HL-60/S4 (cell line): ENCODE data around the gene ZDHHC22.

Experiments used
- in situ Hi-C: fragments of 300-500 bp; cut with MboI; formaldehyde crosslinking; loops from 2 replicates; pipeline ENCODE4 v1.14.3; 2022; ENCODE audit warnings: low sequenced_read_pairs

Gene ZDHHC22

DNA sequence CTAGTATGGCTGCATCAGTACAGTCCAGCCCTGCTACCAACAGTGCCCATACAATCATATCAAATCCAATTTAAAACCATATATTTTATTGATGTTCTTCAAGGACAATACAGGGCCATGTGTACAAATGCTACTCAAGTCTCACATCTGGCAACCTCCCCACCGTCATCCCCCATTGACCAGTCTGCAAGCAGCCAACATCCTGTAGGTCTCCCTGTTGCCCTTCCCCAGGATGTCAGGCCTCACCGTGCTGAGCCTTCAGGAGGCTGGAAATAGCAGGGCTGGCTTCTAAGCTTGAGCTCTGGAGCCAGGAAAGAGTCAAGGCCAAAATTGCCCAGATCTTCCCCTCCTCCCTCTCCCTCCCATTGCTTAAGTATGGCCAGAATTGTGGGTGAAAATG, 10.4 kb downstream of the ZDHHC22 start:
- in situ Hi-C loops = no loop called here

DNA sequence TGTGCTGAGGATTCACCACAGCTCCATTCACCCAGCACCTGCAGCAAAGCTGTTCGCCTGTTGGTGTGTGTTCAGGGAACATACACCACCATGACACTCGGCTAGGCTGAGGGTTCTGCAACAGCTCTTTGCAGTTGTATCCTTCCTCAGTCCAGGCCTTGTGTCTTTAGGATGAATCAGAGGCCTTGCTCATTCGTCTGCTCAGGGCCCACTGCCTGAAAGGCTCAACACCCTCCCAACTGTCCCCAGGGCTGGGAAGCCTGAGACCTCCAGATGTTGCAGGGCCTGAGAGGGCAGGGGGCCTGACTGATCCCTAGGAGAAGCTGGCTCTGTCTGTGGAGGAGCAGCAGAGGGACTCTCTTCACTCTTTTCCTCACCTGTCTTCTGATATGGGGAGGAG, 11.2 kb downstream of the ZDHHC22 start:
- in situ Hi-C loops = no loop called here

GRCh38 chr14:77128414-77128891, 13.1 kb downstream of the ZDHHC22 start:
- in situ Hi-C loops = no loop called here

DNA sequence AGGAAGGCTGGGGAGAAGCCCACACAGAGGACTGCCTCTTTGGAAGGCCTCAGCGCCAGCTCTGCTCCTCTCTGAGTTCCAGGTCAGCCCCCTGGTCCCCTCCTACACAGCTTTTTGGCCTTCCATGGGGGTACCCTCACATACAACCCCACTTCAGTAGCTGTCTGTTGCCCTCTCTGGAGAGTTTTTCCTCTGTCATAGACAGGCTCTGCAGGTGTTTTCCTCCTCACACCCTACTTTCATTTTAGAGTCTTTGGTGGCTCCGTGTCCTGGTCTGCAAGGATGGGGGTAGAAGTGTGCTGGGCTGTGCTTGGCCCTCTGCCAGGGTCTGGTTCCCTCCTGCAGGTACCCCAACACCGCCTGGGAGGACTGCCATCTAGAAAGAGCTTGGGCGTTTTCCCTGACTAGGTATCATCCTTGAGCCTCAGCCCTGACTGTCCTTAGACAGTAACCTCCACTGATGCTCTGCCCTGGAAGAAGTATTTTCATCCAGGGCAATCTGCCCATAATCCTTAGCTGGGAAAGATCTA, 15.1 kb downstream of the ZDHHC22 start:
- in situ Hi-C loops = no loop called here

DNA sequence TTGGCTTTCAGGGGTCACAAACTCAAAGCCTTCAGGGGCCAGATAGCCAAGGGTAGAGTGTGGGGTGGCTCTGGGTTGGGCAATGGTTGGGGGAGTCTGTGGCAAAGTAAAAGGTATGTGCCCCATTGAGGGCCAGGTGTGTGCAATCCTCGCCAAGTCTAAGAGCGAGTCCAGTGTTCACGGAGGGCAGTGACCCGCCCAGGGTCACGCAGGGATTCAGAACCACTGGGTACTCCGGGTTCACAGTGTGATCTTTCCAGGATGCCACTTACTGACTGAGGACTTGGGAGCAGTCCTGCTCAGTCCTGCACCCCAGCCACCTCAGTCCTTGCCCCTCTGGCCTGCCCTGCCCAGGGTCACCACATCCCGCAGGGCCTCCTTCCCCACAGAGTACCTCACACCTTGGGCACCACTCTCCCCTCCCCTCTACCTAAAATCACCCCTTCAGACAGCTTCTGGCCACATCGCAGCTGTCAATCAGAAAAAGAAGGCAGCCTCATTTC, 15.7 kb downstream of the ZDHHC22 start:
- in situ Hi-C loops = no loop called here

DNA sequence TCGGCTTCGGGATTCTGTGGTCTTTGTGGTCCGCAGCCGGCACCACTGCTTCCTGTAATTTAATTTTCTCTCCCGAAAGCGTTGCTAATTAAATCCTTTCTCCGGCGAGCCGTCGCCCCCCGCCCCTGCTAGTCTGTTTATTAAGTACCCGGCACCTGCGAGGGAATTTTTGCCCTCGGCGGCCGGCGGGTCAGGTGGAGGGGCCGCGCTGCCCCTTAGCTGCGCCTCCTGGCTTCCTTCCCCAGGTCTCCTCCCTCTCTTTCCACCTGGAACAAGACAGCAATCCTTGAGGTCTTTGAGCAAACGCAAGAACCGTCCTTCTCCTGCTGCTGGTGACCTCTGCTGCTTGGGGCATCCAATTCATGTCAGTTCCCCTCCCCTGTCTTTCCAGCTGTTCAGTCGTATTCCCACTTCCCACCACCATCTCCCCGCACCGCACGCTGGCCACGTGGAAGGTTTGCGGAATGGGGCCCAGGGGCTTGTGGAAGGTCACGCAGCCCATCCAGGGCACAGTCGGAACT, 16.2 kb downstream of the ZDHHC22 start:
- in situ Hi-C loops = no loop called here

DNA sequence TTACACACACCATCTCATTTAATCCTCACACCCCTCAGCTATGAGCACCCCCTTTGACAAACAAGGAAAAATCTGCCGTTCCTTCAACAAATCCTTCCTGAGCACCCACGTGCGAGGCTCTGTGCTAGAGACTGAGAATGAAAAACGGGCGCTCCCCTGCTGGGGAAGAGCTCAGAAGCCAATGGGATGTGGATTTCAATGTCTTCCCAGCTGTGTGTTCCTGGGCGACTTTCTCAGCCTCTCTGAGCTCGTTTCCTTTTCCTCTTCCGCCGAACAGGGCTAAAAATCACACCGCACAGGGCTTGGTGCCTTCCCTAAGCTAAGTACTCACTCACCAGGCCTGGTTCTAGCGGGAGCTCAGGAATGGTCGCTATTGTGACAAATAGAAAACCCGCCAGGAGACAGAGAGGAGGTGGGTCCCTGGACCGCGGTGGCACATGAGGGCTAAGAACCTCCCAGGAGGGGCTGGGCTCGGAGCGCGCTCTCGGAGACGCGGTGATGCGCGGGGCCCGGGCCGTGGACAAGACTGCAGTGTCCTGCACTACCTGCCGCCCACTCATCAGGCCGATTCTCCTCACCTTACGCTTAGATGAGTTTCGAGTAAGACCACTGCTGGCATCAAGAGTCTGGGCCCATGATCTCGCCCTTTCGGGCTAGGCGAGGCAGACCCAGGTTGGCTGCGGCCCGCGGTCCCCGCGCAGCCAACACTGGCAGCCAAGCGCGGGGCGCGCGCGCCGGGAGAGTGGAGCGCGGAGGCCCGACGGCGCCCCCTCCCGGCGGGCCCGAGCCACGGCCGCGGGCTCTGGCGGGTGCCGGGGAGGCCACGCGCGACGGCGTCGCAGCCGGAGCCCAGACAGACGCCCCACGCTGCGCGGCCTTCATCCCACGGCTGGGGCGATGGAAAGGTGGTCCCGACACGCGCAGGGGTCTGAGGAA, 17.0 kb downstream of the ZDHHC22 start:
- in situ Hi-C loops = no loop called here

DNA sequence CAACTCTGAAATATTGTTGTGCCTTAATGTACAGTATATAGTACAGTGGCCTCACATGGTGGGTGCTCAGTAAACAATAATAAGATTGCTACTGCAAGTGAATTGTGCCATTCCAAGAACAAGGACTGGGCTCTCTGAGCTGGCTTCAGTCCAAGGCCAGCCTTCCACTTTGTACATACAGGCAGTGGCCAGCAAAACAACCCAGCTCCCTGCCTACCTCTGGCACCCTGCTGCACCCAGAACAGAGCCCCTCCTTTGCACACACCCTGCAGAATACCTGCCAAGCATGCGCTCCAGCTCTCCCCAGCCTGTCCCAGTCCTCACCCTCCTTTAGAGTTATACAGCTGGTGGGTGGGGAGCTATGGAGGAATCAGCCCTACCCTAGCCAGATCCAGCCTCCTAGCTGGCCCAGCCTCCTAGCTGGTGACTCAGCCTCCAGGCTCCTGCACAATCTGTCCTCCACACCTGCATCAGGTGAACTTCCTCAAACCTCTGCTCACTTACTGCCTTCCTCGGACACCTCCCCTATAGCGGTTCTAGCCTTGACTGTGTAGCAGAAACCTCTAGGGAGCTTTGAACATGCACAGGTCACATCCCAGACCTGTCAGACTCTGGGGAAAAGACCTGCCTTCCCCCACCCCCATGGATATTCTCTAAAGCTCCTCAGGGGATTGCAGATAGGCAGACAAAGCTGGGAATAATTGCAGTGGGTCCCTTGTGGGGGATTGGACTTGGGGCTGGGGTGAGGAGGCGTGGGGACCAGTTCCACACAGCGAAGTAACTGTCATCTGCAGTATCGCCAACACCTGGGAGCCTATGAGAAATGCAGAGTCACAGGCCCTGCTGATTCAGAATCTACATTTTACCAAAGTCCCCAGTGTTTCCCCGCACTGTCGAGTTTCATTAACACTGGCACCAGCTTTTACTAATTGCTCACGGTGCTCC, 17.9 kb downstream of the ZDHHC22 start:
- in situ Hi-C loops = no loop called here

- in situ Hi-C loops = no loop called here
Measured at GRCh38 chr14:77122526-77123125, 19.0 kb downstream of the ZDHHC22 start.

GRCh38 chr14:77120771-77121743, 20.5 kb downstream of the ZDHHC22 start:
- in situ Hi-C loops = no loop called here

DNA sequence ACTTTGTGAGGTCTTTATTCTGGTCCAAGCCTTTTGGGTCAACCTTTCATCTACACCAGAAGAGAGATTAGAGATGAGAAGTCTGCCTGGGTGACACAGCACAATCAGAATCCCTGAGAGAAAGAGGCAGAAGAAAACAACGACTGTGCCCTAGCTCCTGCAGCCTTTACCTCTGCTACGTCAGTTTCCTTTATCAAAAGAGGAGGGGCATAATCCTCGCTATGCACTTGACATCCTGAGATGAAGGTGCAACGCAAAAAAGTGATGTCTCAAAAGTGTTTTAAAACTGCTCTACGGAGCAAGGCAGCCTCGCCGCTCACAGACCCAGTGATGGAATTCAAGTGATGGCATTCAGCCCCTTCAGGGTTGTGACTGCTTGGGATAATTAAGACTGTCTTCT, 21.7 kb downstream of the ZDHHC22 start:
- in situ Hi-C loops = no loop called here

DNA sequence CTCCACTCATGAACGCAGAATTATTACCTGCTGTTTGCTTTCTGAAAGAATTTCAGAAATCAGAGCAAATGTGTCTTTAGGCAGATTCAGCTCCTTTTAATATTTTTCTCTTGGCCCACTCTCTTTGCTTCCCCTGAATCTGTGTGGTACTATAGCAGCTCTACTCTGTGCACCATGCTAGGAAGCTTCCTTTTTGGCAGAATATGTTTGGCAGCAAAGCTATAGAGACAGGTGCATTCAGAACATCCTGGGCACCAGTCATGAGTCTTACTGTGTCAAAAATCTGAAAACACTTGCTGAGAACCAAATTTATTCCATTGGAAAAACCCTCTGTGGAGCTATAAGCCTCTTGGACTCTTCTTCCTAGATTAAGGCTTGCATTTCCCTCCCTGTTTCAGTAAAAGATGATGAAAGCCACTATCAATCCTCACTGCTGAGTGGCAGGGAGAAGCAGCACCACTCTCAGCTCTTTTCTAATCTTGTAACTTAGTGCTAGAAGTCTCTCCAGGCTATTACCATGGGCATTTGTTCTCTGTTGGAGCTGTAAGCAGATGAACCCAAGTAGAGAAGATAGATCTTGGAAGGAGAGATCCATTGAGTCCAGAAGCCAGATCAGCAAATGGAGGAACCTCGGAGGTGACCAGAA, 25.3 kb downstream of the ZDHHC22 start:
- in situ Hi-C loops = no loop called here

DNA sequence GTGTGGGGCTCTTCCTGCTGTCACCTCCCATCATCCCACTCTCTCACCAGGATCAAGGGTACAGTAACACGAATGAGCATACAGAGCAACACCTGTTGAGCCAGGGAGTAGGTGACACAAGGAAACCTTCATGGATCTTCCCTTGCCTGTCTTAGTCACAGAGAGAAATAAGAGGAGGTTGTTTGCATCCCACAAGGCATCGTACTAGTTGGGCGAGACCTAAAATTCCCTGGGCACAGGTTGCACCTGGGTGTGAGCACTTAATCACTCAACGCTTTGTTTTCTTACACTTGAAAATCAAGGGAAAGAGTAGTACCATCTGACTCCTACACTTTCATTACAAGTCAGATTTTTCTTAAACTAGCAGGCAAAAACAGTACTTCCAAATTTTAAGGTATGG, 27.0 kb downstream of the ZDHHC22 start:
- in situ Hi-C loops = no loop called here

GRCh38 chr14:77113644-77114043, 27.9 kb downstream of the ZDHHC22 start:
- in situ Hi-C loops = no loop called here

DNA sequence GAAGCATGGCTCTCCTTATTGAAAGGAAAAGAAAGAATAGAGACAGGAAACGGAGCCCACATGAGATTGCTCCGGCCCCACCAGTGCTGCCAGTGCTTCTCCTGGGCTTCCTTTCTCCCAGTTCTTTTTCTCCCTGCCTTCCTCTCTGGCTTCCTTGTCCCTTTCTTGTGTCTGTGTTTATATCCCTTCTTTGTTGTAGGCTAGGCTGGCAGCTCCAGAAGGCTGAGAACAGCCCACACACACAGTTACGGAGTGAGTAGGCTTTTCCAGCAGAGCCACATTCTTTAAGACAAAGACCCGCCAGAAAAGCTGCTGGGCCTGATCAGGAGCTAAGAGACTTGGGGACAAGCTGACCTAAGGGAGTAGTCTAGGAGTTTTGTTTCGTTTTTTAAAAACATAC, 30.6 kb downstream of the ZDHHC22 start:
- in situ Hi-C loops = no loop called here

- in situ Hi-C loops = no loop called here
Measured at GRCh38 chr14:77110286-77110685, 31.3 kb downstream of the ZDHHC22 start.

GRCh38 chr14:77109656-77110055, 31.9 kb downstream of the ZDHHC22 start:
- in situ Hi-C loops = no loop called here

- in situ Hi-C loops = no loop called here
Measured at GRCh38 chr14:77108753-77109152, 32.8 kb downstream of the ZDHHC22 start.

DNA sequence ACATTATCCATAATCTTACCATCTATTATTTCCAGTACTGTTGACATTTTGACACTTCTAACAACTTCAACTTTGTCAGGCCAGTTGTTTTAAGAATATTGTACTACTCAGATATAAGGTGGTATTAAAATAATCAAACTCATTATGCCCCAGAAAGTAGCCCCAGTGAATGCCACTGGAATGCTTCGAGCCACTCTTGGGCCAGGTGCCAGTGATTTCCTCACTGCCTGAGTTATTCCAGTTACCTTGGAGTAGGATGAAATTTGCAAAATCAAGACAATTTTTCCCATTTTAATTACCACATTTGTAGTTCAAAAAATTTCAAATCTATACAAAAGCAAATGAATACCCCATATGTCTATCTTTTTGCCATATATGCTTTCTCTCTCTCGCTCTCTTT, 34.4 kb downstream of the ZDHHC22 start:
- in situ Hi-C loops = no loop called here
